ENCODE measurements around the gene C2orf69. TPM values are rescaled to one million over a fixed set of nuclear protein-coding genes. Genes with fewer than 3 reads are reported as not detected.

Gene C2orf69, protein sequence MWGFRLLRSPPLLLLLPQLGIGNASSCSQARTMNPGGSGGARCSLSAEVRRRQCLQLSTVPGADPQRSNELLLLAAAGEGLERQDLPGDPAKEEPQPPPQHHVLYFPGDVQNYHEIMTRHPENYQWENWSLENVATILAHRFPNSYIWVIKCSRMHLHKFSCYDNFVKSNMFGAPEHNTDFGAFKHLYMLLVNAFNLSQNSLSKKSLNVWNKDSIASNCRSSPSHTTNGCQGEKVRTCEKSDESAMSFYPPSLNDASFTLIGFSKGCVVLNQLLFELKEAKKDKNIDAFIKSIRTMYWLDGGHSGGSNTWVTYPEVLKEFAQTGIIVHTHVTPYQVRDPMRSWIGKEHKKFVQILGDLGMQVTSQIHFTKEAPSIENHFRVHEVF
- total RNA-seq: 10 to 100 TPM; 18.0 to 18.4 TPM

DNA sequence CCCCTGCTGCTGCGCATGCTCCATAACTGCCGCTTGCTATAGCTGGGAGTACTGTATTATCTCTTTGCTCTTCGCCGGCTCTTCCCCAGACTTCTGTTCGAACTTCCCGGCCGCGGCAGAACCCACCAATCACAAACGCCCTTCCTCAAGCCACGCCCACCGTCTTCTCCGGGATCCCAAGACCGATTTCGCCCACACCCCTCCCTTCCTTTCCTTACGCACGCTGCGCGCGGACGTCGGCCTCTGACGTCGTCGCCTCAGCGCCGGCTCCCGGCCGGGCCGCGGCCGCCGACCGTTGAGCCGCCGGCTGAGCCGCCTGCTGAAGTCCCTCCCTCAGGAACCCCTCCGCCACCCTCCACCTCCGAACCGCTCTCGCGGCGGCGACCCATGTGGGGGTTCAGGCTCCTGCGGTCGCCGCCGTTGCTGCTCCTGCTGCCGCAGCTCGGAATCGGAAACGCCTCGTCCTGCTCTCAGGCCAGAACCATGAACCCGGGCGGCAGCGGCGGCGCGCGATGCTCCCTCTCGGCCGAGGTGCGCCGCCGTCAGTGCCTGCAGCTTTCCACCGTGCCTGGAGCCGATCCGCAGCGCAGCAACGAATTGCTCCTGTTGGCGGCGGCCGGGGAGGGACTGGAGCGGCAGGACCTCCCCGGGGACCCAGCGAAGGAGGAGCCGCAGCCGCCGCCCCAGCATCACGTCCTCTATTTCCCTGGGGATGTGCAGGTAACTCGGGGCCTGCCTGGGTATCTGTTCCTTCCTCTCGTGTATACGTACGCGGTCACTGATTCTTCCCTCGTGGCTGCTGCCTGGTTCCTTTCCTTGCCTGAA lies at the start of gene C2orf69:
Gene C2orf69, plus strand, starts transcription at position 242 of the 825 bp plus-strand sequence. Its CDS starts 146 bp downstream, at position 388.
- ChIA-PET POLR2A (interaction anchor here (0.5 kb wide), 1 partner anchor 468 kb away, joined by 3 read pairs; no protein-coding TSS in a partner anchor), CTCF (interaction anchor here (1.2 to 1.4 kb wide), 2 partner anchors 9 to 15 kb away, joined by 3 read pairs; no protein-coding TSS in a partner anchor)
- peaks cover 26% of the 10 kb centered on the region for H3K36me3 Mint-ChIP-seq (ENCODE audit: low read depth)
- peaks cover 4% of the 10 kb centered on the region for H3K9me3 Mint-ChIP-seq
- DNase-seq: peak; percentile 93
- H3K4me3 Mint-ChIP-seq: peak within 1 kb of the TSS; percentile 92
- H3K4me1 Mint-ChIP-seq: peaks cover 27% of the 10 kb centered on the region
- no peaks in the 10 kb centered on the region for H3K27me3 Mint-ChIP-seq
- H3K27ac Mint-ChIP-seq: peak within 1 kb of the TSS; percentile 92

DNA sequence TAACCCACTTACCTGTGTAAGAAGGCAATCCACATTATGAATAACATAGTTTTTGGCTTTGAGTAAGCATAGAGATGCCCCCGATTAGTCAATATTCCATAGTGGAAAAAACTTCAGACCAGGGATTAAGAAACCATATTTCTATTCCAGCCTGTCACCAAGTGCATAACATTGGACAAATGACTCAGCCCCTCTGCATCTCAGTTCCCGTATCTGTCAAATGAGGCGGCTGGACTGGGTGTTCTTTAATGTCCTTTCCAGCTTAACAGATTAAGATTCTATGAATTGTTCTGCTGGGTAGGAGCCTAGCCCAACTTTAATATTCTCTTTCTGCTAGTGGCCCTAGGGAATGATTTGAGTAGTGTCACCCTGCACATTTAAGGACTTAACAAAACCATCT lies 48.3 kb upstream of the C2orf69 start:
- Mint-ChIP-seq H3K36me3 (ENCODE audit: low read depth) (no peaks in the 10 kb centered on the region), H3K4me1 (no peaks in the 10 kb centered on the region), H3K27me3 (peaks cover 40% of the 10 kb centered on the region), H3K27ac (no peak overlapping the region), H3K4me3 (no peak overlapping the region), H3K9me3 (no peaks in the 10 kb centered on the region)
- ChIA-PET POLR2A (no interaction called here), CTCF (no interaction called here)
- DNase-seq: no peak

DNA sequence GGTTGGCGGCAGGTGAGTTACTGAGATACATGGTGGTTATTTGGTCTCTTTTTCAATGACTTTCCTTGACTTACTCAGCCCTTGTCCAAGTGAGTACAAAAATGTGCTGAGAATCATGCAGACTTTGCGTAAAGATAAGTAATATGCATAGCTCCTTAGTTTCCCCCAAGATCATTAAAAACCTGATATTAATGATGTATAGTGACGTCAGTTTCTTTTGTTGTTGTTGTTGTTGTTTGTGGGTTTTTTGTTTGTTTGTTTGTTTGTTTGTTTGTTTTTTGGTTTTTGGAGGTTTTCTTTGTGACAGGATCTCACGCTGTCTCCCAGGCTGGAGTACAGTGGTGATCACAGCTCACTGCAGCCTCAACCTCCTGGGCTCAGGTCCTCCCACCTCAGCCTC lies 45.2 kb upstream of the C2orf69 start:
- Mint-ChIP-seq H3K4me3 (no peak overlapping the region), H3K27ac (no peak overlapping the region), H3K9me3 (no peaks in the 10 kb centered on the region), H3K4me1 (no peaks in the 10 kb centered on the region), H3K36me3 (ENCODE audit: low read depth) (no peaks in the 10 kb centered on the region), H3K27me3 (peaks cover 50% of the 10 kb centered on the region)
- ChIA-PET CTCF (no interaction called here), POLR2A (no interaction called here)
- no peak for DNase-seq

DNA sequence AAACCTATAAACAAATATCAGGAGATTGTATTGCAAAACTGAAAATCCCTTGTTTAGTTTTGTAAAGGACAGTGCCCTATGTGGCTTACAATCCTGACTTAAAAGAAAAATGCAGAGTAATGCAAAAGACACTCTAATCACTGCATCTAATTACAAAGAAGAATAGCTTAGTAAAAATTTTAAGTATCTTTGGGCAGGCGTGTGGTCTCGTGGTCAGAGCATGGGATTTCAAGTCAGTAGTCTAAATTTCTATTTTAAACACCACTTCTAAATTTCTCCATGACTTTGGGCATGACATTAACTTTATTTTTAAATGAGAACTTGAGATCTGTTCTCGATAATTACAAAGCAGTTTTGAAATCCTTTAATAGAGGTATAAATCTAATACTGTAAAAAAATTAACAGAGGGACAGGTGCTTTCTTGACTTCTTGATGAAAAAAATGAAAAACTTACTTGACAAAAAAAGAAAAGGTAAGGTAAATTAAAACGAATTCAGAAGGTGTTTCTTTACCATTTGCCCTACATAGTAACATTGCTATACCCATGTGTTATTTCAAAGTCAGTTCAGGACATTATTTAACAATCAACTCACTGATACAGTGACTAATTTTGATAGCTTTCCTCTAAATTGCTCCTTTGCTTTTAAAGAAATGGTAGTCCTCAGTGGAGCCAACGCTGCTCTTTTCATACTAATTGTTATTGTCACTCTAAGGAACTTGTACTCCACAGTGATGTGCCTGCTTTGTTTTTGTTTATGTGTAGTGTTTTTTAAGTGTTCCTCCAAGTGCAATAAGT lies 42.5 kb upstream of the C2orf69 start:
- no peak overlapping the region for H3K27ac Mint-ChIP-seq
- POLR2A ChIA-PET: no interaction called here
- no peak overlapping the region for H3K4me3 Mint-ChIP-seq
- no peaks in the 10 kb centered on the region for H3K9me3 Mint-ChIP-seq
- H3K4me1 Mint-ChIP-seq: no peaks in the 10 kb centered on the region
- H3K36me3 Mint-ChIP-seq (ENCODE audit: low read depth): no peaks in the 10 kb centered on the region
- peaks cover 41% of the 10 kb centered on the region for H3K27me3 Mint-ChIP-seq
- CTCF ChIA-PET: no interaction called here
- no peak for DNase-seq

DNA sequence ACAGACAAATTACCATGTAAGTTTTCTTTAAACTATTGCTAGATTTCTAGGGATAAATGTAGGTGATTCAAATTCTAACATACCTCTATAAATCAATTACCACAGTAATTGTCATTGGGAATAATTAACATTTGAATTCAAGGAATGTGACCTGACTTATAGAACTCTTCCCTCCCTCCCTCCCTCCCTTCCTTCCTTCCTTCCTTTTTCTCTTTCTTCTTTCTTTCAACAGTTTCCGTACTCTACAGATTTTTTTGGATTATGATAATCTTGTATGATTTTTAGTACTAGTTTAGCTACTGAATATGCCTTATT lies 41.9 kb upstream of the C2orf69 start:
- DNase-seq: no peak
- peaks cover 36% of the 10 kb centered on the region for H3K27me3 Mint-ChIP-seq
- H3K27ac Mint-ChIP-seq: no peak overlapping the region
- CTCF ChIA-PET: no interaction called here
- no peaks in the 10 kb centered on the region for H3K36me3 Mint-ChIP-seq (ENCODE audit: low read depth)
- H3K9me3 Mint-ChIP-seq: peaks cover 4% of the 10 kb centered on the region
- POLR2A ChIA-PET: no interaction called here
- H3K4me3 Mint-ChIP-seq: no peak overlapping the region
- H3K4me1 Mint-ChIP-seq: no peaks in the 10 kb centered on the region

DNA sequence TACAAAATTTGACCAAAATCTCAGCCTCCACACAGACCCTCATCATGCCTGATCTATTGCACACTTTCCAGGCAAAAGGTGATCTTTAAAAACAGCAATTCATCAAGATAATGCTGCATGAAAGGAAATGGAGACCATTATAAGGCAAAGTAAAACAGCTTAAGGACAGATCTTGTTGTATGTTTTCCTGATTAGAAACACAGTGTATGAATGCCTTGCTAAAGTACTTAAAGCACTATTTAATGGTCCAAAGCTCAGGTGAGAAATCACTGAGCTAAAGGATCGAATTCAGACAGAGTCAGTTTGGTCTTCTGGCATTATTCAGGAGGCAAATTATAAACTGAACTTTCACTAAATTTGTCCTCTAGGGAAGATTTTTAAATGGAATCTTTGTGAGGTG lies 41.4 kb upstream of the C2orf69 start:
- CTCF ChIA-PET: no interaction called here
- POLR2A ChIA-PET: no interaction called here
- no peak overlapping the region for H3K27ac Mint-ChIP-seq
- no peak overlapping the region for H3K4me3 Mint-ChIP-seq
- H3K36me3 Mint-ChIP-seq (ENCODE audit: low read depth): no peaks in the 10 kb centered on the region
- H3K27me3 Mint-ChIP-seq: peaks cover 35% of the 10 kb centered on the region
- H3K4me1 Mint-ChIP-seq: no peaks in the 10 kb centered on the region
- DNase-seq: no peak
- H3K9me3 Mint-ChIP-seq: peaks cover 7% of the 10 kb centered on the region

DNA sequence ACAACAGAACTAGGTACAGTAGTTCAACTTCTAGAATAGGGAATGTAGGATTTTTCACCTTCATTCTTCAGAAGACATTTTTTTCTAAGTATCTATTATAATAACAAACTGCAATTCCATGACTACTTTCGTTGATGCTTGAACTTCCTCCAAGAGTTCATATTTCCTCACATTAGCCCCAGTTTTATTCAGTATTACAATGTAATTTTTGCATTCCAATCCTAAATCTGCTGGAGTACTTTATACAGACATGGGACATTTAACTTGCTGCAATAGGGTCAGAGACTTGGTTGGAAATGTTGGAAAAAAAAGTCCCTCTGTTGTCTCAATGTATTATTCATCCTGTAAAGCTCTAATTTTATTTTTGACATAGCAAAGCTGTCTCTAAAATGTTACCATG lies 40.5 kb upstream of the C2orf69 start:
- Mint-ChIP-seq H3K9me3 (peaks cover 8% of the 10 kb centered on the region), H3K36me3 (ENCODE audit: low read depth) (no peaks in the 10 kb centered on the region), H3K27ac (no peak overlapping the region), H3K27me3 (peaks cover 33% of the 10 kb centered on the region), H3K4me1 (no peaks in the 10 kb centered on the region), H3K4me3 (no peak overlapping the region)
- no peak for DNase-seq
- ChIA-PET POLR2A (no interaction called here), CTCF (no interaction called here)

DNA sequence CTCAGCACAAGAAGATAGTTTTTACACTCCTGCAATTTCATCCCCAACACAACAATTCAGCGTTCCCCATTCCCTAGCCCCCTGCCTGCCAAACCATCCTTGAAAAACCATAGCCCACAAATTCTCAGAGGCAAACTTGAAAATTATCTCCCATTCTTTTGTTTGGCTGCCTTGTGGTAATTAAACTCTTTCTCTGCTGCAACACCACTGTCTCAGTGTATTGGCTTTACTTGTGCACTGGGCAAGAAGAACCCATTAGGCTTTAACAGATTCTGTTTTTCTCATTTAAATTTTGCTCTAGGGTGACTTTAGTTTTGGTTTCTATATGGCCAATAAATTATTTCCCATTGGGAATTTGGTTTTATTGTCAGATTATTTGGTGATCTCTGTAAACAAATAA lies 36.9 kb upstream of the C2orf69 start:
- H3K36me3 Mint-ChIP-seq (ENCODE audit: low read depth): no peaks in the 10 kb centered on the region
- H3K27ac Mint-ChIP-seq: no peak overlapping the region
- ChIA-PET CTCF (no interaction called here), POLR2A (no interaction called here)
- peaks cover 21% of the 10 kb centered on the region for H3K27me3 Mint-ChIP-seq
- no peak overlapping the region for H3K4me3 Mint-ChIP-seq
- peaks cover 8% of the 10 kb centered on the region for H3K9me3 Mint-ChIP-seq
- H3K4me1 Mint-ChIP-seq: no peaks in the 10 kb centered on the region
- DNase-seq: no peak

DNA sequence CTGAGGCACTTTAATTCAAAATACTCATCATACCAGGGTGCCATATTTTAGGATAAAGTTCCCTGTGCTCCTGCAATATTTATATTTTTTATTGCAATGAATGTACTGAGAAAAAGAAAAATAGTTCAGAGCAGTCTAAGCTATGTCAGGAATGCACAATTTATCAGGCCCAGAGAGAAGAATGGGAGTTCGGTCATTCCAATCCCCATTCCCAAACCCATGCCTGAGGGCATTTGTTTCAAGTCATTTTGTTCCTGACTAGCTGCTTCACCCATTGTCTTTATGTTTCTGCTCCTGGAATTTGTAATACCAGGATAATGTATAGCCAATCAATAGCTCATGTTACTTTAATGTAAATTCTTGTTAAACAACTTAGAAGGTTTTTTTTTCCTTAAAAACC lies 35.7 kb upstream of the C2orf69 start:
- Mint-ChIP-seq H3K4me1 (no peaks in the 10 kb centered on the region), H3K27ac (no peak overlapping the region), H3K27me3 (peaks cover 14% of the 10 kb centered on the region), H3K9me3 (peaks cover 8% of the 10 kb centered on the region), H3K36me3 (ENCODE audit: low read depth) (no peaks in the 10 kb centered on the region), H3K4me3 (no peak overlapping the region)
- ChIA-PET CTCF (no interaction called here), POLR2A (no interaction called here)
- DNase-seq: no peak

DNA sequence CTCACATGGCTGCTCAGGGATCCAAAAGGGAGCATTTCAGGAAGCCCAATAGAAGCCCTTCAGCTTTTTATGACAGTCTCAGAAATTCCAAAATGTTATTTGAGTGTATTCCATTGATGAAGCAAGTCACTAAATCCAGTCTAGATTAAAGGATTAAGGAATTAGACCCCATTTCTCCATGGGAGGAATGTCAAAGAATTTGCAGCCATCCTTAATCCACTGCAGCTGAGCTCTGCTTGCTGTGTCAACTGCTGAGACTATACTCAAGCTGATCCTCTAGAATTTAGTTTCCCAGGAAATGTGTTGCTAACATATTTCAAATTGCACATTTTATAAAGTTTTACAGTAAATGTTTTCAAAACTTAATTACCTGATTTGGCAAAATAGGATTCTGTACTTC lies 28.4 kb upstream of the C2orf69 start:
- Mint-ChIP-seq H3K27me3 (peaks cover 7% of the 10 kb centered on the region), H3K36me3 (ENCODE audit: low read depth) (no peaks in the 10 kb centered on the region), H3K4me3 (no peak overlapping the region), H3K9me3 (no peaks in the 10 kb centered on the region), H3K4me1 (no peaks in the 10 kb centered on the region), H3K27ac (no peak overlapping the region)
- ChIA-PET CTCF (no interaction called here), POLR2A (no interaction called here)
- no peak for DNase-seq

DNA sequence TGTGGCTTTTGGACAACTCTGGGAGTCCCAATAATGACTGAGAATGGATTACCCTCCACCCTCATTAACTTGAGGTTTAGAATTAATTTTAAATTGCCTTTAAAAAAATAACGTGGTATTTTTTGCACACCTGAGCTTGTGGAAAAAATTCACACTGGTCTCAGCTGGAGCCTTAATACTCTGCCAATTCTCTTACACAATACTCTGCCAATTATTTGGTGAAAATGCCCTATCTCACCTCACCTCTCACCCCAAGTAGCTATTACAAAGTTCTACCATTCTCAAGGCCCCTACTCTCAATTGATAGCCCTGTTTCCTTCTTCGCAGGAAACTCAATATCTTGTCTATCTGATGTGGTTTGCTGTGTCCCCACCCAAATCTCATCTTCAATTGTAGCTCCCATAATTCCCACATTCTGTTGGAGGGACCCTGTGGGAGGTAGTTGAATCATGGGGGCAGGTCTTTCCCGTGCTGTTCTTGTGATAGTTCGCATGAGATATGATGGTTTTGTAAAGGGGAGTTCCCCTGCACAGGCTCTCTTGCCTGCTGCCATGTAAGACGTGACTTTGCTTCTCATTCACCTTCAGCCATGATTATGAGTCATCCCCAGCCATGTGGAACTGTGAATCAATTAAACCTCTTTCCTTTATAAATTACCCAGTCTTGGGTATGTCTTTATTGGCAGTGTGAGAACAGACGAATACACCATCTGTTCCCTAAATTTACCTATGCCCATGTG lies 27.4 kb upstream of the C2orf69 start:
- ChIA-PET POLR2A (no interaction called here), CTCF (interaction anchor here (0.5 kb wide), 1 partner anchor 196 kb away, joined by 3 read pairs; no protein-coding TSS in a partner anchor)
- H3K36me3 Mint-ChIP-seq (ENCODE audit: low read depth): no peaks in the 10 kb centered on the region
- H3K4me3 Mint-ChIP-seq: no peak overlapping the region
- DNase-seq: no peak
- H3K9me3 Mint-ChIP-seq: no peaks in the 10 kb centered on the region
- H3K4me1 Mint-ChIP-seq: no peaks in the 10 kb centered on the region
- no peak overlapping the region for H3K27ac Mint-ChIP-seq
- peaks cover 3% of the 10 kb centered on the region for H3K27me3 Mint-ChIP-seq

DNA sequence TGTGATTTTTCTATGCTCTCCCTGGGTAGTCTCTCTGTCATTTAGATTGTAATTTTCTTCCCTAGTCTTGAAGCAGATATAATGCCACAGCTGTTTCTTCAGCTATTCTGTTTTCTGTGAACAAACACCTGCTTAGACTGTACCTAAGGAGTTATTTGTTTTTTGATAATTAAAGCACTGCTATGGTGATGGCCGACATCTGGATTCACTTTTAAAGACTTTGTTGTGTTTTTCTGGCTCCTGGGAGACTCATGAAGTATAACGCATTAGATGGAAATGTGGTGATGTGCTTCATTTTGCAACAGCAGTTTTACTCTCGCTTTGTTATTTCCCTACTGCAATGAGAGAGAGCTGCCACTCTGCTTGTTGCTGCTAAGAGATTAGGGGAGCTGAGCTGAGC lies 15.7 kb upstream of the C2orf69 start:
- Mint-ChIP-seq H3K9me3 (no peaks in the 10 kb centered on the region), H3K27me3 (peaks cover 12% of the 10 kb centered on the region), H3K4me1 (no peaks in the 10 kb centered on the region), H3K36me3 (ENCODE audit: low read depth) (no peaks in the 10 kb centered on the region), H3K27ac (no peak overlapping the region), H3K4me3 (no peak overlapping the region)
- DNase-seq: no peak
- ChIA-PET CTCF (no interaction called here), POLR2A (no interaction called here)

All from activated CD4-positive, alpha-beta T cell treated with anti-CD3 and anti-CD28 coated beads, Interleukin-2, amount 10 ng/mL, durations not matched to agents 7 days and 5 days (primary cell).